HUES64 (cell line): ENCODE measurements around the gene CTAGE9.
"Not testable (repeated sequence)": the region's sequence is repeated elsewhere in the genome, so short reads cannot be mapped to it uniquely, and the experiment has no call there.

ENCODE experiments used
- H3K27ac ChIP-seq: 2 replicates; pipeline ENCODE4 v1.7.0; 2013; ENCODE audit warnings: low read depth, low read length, inconsistent platforms
- H3K27me3 ChIP-seq: 2 replicates; pipeline ENCODE4 v1.6.1; 2013; ENCODE audit warnings: mild to moderate bottlenecking, low read length; ENCODE audit not compliant: insufficient read depth
- H3K36me3 ChIP-seq: 2 replicates; pipeline ENCODE4 v1.6.1; 2013; ENCODE audit warnings: mild to moderate bottlenecking, low read length; ENCODE audit not compliant: insufficient read depth
- H3K4me1 ChIP-seq: 2 replicates; pipeline ENCODE4 v1.6.1; 2013; ENCODE audit warnings: mild to moderate bottlenecking, low read length, moderate library complexity; ENCODE audit not compliant: insufficient read depth
- H3K4me3 ChIP-seq: 2 replicates; pipeline ENCODE4 v1.5.1; 2013; ENCODE audit warnings: mild to moderate bottlenecking, low read length, moderate library complexity
- H3K9ac ChIP-seq: 2 replicates; pipeline ENCODE4 v1.6.1; 2013; ENCODE audit warnings: mild to moderate bottlenecking, low read depth, low read length
- H3K9me3 ChIP-seq: 2 replicates; pipeline ENCODE4 v1.6.1; 2013; ENCODE audit warnings: low read depth, low read length; ENCODE audit not compliant: insufficient read depth
- WGBS: fragments of 150-250, 120-280 bp; methylation state at CpG from one replicate; pipeline ENCODE4 v1.1.7; 2013; ENCODE audit warnings: missing lambda C conversion rate; 5-methylcytosine and 5-hydroxymethylcytosine counted together

CTAGE9 gene

DNA sequence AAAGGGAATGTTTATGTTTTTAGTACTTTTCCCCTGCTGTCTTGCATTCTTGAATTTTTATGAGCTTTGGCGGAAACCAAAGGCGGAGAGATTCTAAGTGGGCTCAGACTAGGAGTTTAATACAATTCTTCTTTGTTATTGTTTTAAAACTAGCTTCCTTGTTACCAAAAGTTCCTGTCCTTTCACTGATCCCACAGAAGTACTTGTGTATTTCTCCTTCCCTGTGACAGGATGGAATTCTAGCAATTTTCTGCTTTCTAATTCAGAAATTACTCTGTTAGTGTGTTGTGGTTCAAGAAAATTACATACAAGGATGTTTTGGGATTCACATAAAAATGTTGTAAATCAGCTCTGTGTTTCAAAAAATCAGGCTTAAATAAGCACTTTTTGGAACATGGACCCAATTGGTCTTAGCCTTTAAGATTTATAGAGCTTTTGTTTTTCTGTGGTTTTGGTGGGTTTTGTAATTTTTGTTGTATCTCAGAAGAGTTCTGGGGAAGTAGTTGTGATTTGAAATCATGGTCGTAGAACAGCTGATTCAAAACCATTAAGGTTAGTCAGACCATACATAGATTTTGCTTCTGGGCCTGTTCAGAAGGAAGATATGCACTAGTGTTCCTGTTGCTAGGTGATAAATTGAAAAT, 17.6 kb upstream of the CTAGE9 start:
- WGBS = 87% methylated on average over 3 of the region's 3 CpGs
- Histone ChIP-seq H3K4me3 (no peak overlapping the region), H3K36me3 (no peaks in the 10 kb centered on the region)

DNA sequence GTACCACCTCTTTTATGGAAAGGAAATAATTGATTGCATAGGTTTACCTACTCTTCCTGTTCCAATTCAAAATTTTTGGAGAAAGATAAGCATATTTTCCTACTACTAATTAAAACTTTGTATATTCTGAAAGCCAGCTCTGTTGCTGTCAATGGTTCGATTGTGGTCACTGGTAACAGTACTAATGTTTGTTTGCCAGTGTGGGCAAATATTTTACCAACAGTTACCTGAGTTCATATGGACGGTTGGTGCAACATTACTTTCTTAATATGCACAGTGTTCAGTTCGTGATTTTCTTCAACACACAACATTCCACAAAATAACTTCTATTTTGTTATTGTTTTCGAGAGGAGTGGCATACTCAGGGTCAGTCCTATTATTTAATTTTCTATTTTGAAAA, 17.1 kb upstream of the CTAGE9 start:
- Histone ChIP-seq H3K36me3 (no peaks in the 10 kb centered on the region), H3K27ac (no peak overlapping the region)

More for the DNA sequence above, 17.6 kb upstream of the CTAGE9 start:
- H3K9ac ChIP-seq = no peak overlapping the region
- H3K27ac ChIP-seq = no peak overlapping the region
- peaks cover 12% of the 10 kb centered on the region for H3K9me3 ChIP-seq
- H3K4me1 ChIP-seq = peaks cover 5% of the 10 kb centered on the region; the same call in 1 of the 2 replicates
- H3K27me3 ChIP-seq = no peaks in the 10 kb centered on the region

DNA sequence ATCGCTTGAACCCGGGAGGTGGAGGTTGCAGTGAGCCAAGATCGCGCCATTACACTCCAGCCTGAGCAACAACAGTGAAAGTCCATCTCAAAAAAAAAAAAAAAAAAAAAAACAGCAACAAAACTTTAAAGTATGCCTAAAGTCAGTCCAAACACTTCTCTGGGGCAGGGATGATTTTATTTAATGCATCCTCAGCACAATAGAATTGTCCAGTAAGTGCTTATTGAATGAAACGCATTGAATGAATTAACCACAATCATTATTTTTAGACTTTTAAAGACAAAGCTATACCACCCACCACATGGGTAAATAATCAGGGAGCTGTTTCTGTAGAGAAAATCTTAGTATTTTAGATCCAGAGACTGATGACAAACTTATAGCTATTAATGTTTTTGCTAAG, 16.6 kb upstream of the CTAGE9 start:
- H3K36me3 ChIP-seq = no peaks in the 10 kb centered on the region
- H3K9ac ChIP-seq = no peak overlapping the region
- no peaks in the 10 kb centered on the region for H3K27me3 ChIP-seq
- no peak overlapping the region for H3K27ac ChIP-seq
- H3K4me3 ChIP-seq = no peak overlapping the region
- H3K4me1 ChIP-seq = peaks cover 5% of the 10 kb centered on the region; the same call in 1 of the 2 replicates
- WGBS = 97% methylated on average over 4 of the region's 5 CpGs
- peaks cover 12% of the 10 kb centered on the region for H3K9me3 ChIP-seq

More for the DNA sequence above, 17.1 kb upstream of the CTAGE9 start:
- no peaks in the 10 kb centered on the region for H3K27me3 ChIP-seq
- peaks cover 12% of the 10 kb centered on the region for H3K9me3 ChIP-seq
- no peak overlapping the region for H3K9ac ChIP-seq
- WGBS = 95% methylated on average over 3 of the region's 4 CpGs
- no peak overlapping the region for H3K4me3 ChIP-seq
- peaks cover 5% of the 10 kb centered on the region; the same call in 1 of the 2 replicates for H3K4me1 ChIP-seq

DNA sequence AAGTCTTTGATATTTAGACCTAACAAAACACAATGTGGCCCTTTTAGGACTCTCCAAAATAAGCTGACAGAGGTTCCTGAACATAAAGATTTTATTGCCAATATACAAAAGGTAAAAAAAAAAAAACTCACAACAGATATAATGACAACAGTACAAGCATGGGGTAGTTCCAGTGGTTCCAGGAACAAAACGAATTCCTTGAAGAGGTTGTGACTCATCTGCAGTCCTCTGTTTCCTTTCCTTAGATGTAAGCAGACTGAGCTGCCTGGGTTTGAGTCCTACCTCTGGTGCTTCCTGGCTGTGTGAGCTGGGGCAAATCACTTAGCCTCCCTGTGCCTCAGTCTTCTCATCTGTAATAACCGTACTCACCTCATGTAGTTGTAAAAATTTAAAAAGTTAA, 13.3 kb upstream of the CTAGE9 start:
- no peak overlapping the region for H3K27ac ChIP-seq
- peaks cover 5% of the 10 kb centered on the region; the same call in 1 of the 2 replicates for H3K4me1 ChIP-seq
- H3K4me3 ChIP-seq = no peak overlapping the region
- H3K9me3 ChIP-seq = peaks cover 12% of the 10 kb centered on the region
- 56% methylated on average over 1 of the region's 2 CpGs for WGBS
- no peaks in the 10 kb centered on the region for H3K36me3 ChIP-seq
- no peak overlapping the region for H3K9ac ChIP-seq
- H3K27me3 ChIP-seq = no peaks in the 10 kb centered on the region

DNA sequence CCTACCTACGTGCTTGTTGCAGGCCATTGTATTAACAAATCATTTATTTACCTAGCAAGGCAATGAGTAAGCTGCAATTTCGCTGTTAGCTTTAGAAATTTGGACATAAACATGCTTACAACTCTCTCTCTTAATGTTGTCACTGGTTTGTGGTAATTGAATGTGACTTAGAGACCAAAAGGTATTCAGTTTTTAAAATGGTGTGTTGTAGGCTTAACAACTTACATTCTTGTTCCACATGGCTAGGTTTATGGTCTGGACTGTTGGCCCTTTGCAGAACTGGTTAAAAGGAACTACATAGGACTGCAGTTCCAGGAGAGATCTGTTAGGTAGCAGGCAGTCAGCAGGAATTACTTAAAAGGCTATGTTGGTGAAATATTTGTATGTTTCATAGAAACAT, 10.3 kb upstream of the CTAGE9 start:
- H3K36me3 ChIP-seq = no peaks in the 10 kb centered on the region
- no peak overlapping the region for H3K27ac ChIP-seq
- H3K4me3 ChIP-seq = no peak overlapping the region
- no peak overlapping the region for H3K9ac ChIP-seq
- WGBS = 85% methylated on average over 2 of the region's 2 CpGs
- H3K4me1 ChIP-seq = 0 out of 2 replicates have a peak, but pooled peaks cover 5% of the 10 kb centered on the region
- no peaks in the 10 kb centered on the region for H3K27me3 ChIP-seq
- peaks cover 4% of the 10 kb centered on the region; the same call in 1 of the 2 replicates for H3K9me3 ChIP-seq

DNA sequence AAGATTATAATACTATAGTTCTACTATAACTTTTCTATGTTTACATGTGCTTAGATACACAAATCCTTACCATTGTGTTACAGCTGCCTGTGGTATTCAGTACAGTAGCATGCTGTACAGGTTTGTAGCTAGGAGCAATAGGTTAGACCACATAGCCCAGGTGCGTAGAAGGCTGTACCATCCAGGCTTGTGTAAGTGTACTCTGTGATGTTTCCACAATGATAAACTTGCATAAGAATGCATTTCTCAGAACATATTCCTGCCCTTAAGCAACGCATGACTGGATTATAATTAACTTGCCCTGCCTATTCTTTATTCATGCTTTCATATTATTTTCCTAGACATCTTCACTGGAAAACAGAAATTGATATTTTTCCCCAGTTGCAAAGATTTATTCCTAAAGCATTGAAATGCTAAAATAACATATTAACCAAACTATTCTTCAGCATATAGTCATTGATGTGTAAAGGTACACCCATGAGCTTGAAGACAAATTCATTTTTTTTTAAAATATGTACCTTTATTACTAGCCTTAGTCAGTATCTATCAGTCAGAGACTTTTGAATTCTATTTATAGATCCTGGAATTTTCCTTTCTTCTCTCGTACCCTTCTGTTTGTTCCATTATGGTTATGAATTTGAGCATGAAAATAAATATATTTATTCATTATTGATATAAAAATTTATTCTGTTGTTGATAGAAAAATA, 7.2 kb upstream of the CTAGE9 start:
- Histone ChIP-seq H3K27me3 (no peaks in the 10 kb centered on the region), H3K9me3 (no peaks in the 10 kb centered on the region), H3K36me3 (no peaks in the 10 kb centered on the region), H3K4me3 (no peak overlapping the region), H3K27ac (no peak overlapping the region), H3K4me1 (no peaks in the 10 kb centered on the region), H3K9ac (no peak overlapping the region)
- 95% methylated on average over 2 of the region's 3 CpGs for WGBS

DNA sequence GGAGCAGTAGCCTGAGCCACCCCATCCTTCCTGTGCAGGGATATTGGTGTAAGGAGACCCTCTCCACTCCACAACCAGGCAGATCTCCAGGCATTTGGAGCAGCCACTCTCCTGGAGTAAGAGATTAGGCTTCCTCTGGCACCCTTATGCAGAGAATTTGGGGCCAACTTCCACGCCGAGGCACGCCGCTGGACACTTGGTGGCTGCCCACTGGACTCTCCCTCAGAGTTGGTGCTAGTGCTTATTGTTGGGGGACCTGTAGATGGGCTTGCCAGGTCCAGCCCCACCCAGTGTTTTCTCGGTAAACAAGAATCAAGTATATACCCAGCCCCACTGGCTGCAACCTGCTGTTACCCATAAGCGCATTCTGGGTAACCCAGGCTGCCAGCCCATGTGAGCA, 4.8 kb upstream of the CTAGE9 start:
- H3K36me3 ChIP-seq = not testable (repeated sequence)
- WGBS = 89% methylated on average over 5 of the region's 6 CpGs

DNA sequence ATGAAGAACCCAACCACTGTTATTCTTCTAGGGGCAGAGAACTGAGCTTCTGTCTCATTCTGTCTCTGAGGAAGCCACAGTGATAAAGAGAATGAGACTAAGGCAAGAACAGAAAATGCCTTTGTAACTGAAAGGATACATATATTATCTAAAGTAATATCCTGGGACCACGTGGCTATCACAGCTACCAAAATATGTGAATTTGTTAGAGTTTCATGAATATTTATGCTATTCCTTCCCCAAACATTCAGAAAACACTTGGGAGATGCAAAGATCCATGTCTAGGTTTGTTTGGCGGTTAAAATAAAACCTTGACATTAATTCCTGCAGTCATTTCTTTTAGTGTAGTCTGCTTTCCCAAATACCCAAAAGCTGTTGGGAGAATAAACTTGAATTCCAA, 6.9 kb downstream of the CTAGE9 start:
- WGBS = no CpG with 5 or more reads among the region's 2 CpGs
- not testable (repeated sequence) for H3K9ac ChIP-seq, H3K27ac ChIP-seq, H3K4me3 ChIP-seq, H3K27me3 ChIP-seq, H3K36me3 ChIP-seq, H3K9me3 ChIP-seq, H3K4me1 ChIP-seq

More for the DNA sequence above, 4.8 kb upstream of the CTAGE9 start:
- not testable (repeated sequence) for H3K4me1 ChIP-seq, H3K27me3 ChIP-seq, H3K4me3 ChIP-seq, H3K27ac ChIP-seq, H3K9me3 ChIP-seq, H3K9ac ChIP-seq

DNA sequence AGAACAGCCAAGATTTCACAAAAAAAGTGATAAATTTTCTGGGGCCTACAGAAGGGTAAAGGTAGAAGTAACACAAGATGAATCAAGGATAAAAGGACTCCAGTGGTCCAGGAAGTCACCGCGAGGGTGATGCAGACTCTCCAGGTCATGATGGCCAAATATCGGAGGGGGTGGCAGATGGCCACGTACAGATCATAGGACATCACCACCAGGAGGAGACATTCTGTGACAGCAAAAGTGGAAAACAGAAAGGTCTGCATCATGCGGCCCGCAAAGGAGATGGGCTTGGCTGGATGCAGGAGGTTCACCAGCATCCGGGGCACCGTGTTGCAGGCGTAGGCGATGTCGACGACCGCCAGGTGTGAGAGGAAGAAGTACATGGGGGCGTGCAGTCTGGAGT, 10.0 kb downstream of the CTAGE9 start:
- WGBS = no CpG with 5 or more reads among the region's 14 CpGs

DNA sequence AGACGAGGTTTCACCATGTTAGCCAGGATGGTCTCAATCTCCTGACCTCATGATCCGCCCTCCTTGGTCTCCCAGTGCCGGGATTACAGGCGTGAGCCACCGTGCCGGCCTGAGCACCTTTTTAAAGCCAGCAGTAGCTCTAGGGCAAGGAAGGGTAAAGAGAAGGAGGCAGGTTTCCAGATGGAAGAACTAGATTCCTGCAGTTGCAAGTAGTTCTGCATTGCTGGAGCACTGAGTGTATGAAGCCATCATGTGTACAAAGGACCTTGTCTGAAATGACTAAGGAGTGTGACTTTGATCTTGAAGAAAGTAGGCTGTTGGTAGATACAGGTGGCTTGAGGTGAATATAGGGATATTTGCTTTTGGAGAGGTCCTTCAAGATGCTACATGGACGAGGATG, 13.9 kb downstream of the CTAGE9 start:
- no peaks in the 10 kb centered on the region for H3K27me3 ChIP-seq
- no peak overlapping the region for H3K9ac ChIP-seq
- H3K4me1 ChIP-seq = 0 out of 2 replicates have a peak, but pooled peaks cover 5% of the 10 kb centered on the region
- H3K27ac ChIP-seq = no peak overlapping the region
- H3K9me3 ChIP-seq = no peaks in the 10 kb centered on the region
- H3K4me3 ChIP-seq = no peak overlapping the region
- no peaks in the 10 kb centered on the region for H3K36me3 ChIP-seq
- WGBS = 97% methylated on average over 7 of the region's 7 CpGs

More for the DNA sequence above, 10.0 kb downstream of the CTAGE9 start:
- not testable (repeated sequence) for H3K27me3 ChIP-seq, H3K4me3 ChIP-seq, H3K4me1 ChIP-seq, H3K9ac ChIP-seq, H3K36me3 ChIP-seq, H3K27ac ChIP-seq, H3K9me3 ChIP-seq

DNA sequence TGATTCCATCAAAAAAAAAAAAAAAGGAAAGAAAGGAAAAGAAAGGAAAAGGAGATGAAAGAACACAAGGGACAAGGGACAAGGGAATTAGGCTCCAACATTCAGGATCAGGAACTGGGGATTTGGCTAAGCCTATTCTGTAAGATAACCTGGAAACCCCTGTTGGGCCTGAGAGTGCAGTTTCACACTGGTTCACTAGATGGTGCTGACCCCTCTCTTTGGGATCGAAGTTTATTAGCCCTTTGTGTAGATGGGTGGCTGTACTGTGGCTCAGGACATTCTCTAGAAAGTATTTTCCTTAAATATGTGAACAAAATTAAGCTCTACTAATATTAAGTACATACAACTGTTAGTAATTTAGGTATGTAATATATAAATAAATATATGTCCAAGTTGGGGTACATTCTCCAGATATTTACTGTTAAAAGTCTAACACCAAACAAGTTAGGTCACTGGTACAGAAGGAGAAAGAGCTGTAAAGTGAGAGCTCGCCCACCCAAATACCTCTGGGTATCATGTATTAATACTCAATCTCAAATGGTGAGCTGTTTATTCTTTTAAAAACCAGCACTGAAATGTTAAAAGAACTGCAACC, 15.9 kb downstream of the CTAGE9 start:
- Histone ChIP-seq H3K27ac (no peak overlapping the region), H3K4me1 (0 out of 2 replicates have a peak, but pooled peaks cover 5% of the 10 kb centered on the region), H3K36me3 (no peaks in the 10 kb centered on the region), H3K9ac (no peak overlapping the region), H3K4me3 (no peak overlapping the region), H3K27me3 (no peaks in the 10 kb centered on the region), H3K9me3 (no peaks in the 10 kb centered on the region)
- WGBS = 0% methylated on average over 1 of the region's 2 CpGs
